Mesendoderm (in vitro differentiated cells): Measurements from ENCODE around the gene MAG.

Experiments
- DNase-seq: peaks from one replicate; pipeline ENCODE4 v3.0.0; 2013
- H2AK5ac ChIP-seq: 2 replicates; pipeline ENCODE4 v1.6.1; 2013; ENCODE audit warnings: low read length, inconsistent platforms
- H2BK120ac ChIP-seq: 2 replicates; pipeline ENCODE4 v1.6.1; 2013; ENCODE audit warnings: low read depth, mild to moderate bottlenecking, low read length, moderate library complexity, mixed read lengths
- H2BK15ac ChIP-seq: replicated peaks from 2 replicates; pipeline ENCODE4 v1.6.1; 2013; ENCODE audit warnings: low read depth, mild to moderate bottlenecking, moderate library complexity
- H2BK5ac ChIP-seq: 2 replicates; pipeline ENCODE4 v1.6.1; 2013; ENCODE audit warnings: low read length, inconsistent platforms
- H3K18ac ChIP-seq: 2 replicates; pipeline ENCODE4 v1.6.1; 2013; ENCODE audit warnings: mild to moderate bottlenecking, low read length, mixed read lengths
- H3K23ac ChIP-seq: one replicate; pipeline ENCODE4 v1.6.1; 2013; ENCODE audit warnings: low read length
- H3K27ac ChIP-seq: 2 replicates; pipeline ENCODE4 v1.5.1; 2013; ENCODE audit warnings: low read depth, mild to moderate bottlenecking, inconsistent platforms, low read length, moderate library complexity
- H3K27me3 ChIP-seq: 2 replicates; pipeline ENCODE4 v1.6.1; 2013; ENCODE audit warnings: low read length, control low read depth, mild to moderate bottlenecking, inconsistent platforms; ENCODE audit not compliant: insufficient read depth, poor library complexity
- H3K36me3 ChIP-seq: 2 replicates; pipeline ENCODE4 v1.6.1; 2013; ENCODE audit warnings: low read length, inconsistent platforms; ENCODE audit not compliant: control insufficient read depth, insufficient read depth
- H3K4ac ChIP-seq: one replicate; pipeline ENCODE4 v1.6.1; 2013; ENCODE audit warnings: low read depth, mild to moderate bottlenecking, low read length, moderate library complexity
- H3K4me1 ChIP-seq: 2 replicates; pipeline ENCODE4 v1.6.1; 2013; ENCODE audit warnings: low read depth, low read length, inconsistent platforms; ENCODE audit not compliant: control insufficient read depth
- H3K4me2 ChIP-seq: 2 replicates; pipeline ENCODE4 v1.6.1; 2013; ENCODE audit warnings: low read length
- H3K4me3 ChIP-seq: 2 replicates; pipeline ENCODE4 v1.5.1; 2013; ENCODE audit warnings: mild to moderate bottlenecking, low read length
- H3K56ac ChIP-seq: one replicate; pipeline ENCODE4 v1.6.1; 2013; ENCODE audit warnings: low read length
- H3K79me1 ChIP-seq: 2 replicates; pipeline ENCODE4 v1.6.1; 2013; ENCODE audit warnings: low read length, inconsistent platforms
- H3K79me2 ChIP-seq: 2 replicates; pipeline ENCODE4 v1.6.1; 2013; ENCODE audit warnings: mild to moderate bottlenecking, low read length; ENCODE audit not compliant: control insufficient read depth, insufficient read depth
- H3K9ac ChIP-seq: 2 replicates; pipeline ENCODE4 v1.6.1; 2013; ENCODE audit warnings: low read length, inconsistent platforms
- H4K5ac ChIP-seq: one replicate; pipeline ENCODE4 v1.6.1; 2013; ENCODE audit warnings: low read length
- H4K8ac ChIP-seq: one replicate; pipeline ENCODE4 v1.6.1; 2013; ENCODE audit warnings: low read depth, mild to moderate bottlenecking, control low read depth, low read length, moderate library complexity
- WGBS: extraction: QIAGEN DNeasy Blood & Tissue Kit; methylation state at CpG from one replicate; pipeline ENCODE4 v1.1.7; 2013; ENCODE audit warnings: low lambda C conversion rate, missing lambda C conversion rate; ENCODE audit not compliant: insufficient coverage; ENCODE audit errors: extremely low coverage; 5-methylcytosine and 5-hydroxymethylcytosine counted together

The MAG gene

GRCh38 chr19:35276706-35277281, 15.2 kb upstream of the MAG start:
- Histone ChIP-seq H2BK5ac (no peak overlapping the region), H3K27me3 (no peaks in the 10 kb centered on the region), H3K4me2 (no peak overlapping the region), H3K27ac (no peak overlapping the region), H3K4me1 (no peaks in the 10 kb centered on the region), H4K8ac (no peak overlapping the region), H3K79me1 (no peaks in the 10 kb centered on the region), H2BK15ac (no peak overlapping the region), H3K36me3 (peaks cover 1% of the 10 kb centered on the region), H3K79me2 (no peaks in the 10 kb centered on the region), H3K23ac (no peak overlapping the region), H3K4ac (no peak overlapping the region), H2AK5ac (no peak overlapping the region), H4K5ac (no peak overlapping the region), H3K18ac (no peak overlapping the region), H3K4me3 (no peak overlapping the region), H3K9ac (no peak overlapping the region), H3K56ac (no peak overlapping the region), H2BK120ac (no peak overlapping the region)
- no CpG with 5 or more reads among the region's 28 CpGs for WGBS
- no peak for DNase-seq

GRCh38 chr19:35278578-35279284, 13.2 kb upstream of the MAG start:
- Histone ChIP-seq H2BK15ac (no peak overlapping the region), H4K8ac (no peak overlapping the region), H2BK120ac (no peak overlapping the region), H3K4me3 (no peak overlapping the region), H3K27me3 (no peaks in the 10 kb centered on the region), H3K4ac (no peak overlapping the region), H2AK5ac (no peak overlapping the region), H3K9ac (no peak overlapping the region), H3K79me2 (no peaks in the 10 kb centered on the region), H3K4me1 (no peaks in the 10 kb centered on the region), H2BK5ac (no peak overlapping the region), H3K18ac (no peak overlapping the region), H3K23ac (no peak overlapping the region), H3K36me3 (no peaks in the 10 kb centered on the region), H4K5ac (no peak overlapping the region), H3K56ac (no peak overlapping the region), H3K27ac (no peak overlapping the region), H3K4me2 (no peak overlapping the region), H3K79me1 (no peaks in the 10 kb centered on the region)
- no peak for DNase-seq
- no CpG with 5 or more reads among the region's 45 CpGs for WGBS

GRCh38 chr19:35279374-35279773, 12.6 kb upstream of the MAG start:
- DNase-seq: no peak
- Histone ChIP-seq H3K4me2 (no peak overlapping the region), H3K27ac (no peak overlapping the region), H3K27me3 (no peaks in the 10 kb centered on the region), H2BK120ac (no peak overlapping the region), H3K79me2 (no peaks in the 10 kb centered on the region), H3K9ac (no peak overlapping the region), H2BK5ac (no peak overlapping the region), H4K8ac (no peak overlapping the region), H3K79me1 (no peaks in the 10 kb centered on the region), H3K4me3 (no peak overlapping the region), H3K4ac (no peak overlapping the region), H2AK5ac (no peak overlapping the region), H3K23ac (no peak overlapping the region), H3K4me1 (no peaks in the 10 kb centered on the region), H2BK15ac (no peak overlapping the region), H3K36me3 (no peaks in the 10 kb centered on the region), H3K18ac (no peak overlapping the region), H3K56ac (no peak overlapping the region), H4K5ac (no peak overlapping the region)
- no CpG with 5 or more reads among the region's 11 CpGs for WGBS

GRCh38 chr19:35279985-35280821, 11.8 kb upstream of the MAG start:
- no CpG with 5 or more reads among the region's 12 CpGs for WGBS
- H3K27ac ChIP-seq: no peak overlapping the region
- H3K36me3 ChIP-seq: no peaks in the 10 kb centered on the region

GRCh38 chr19:35281303-35281702, 10.7 kb upstream of the MAG start:
- no CpG with 5 or more reads among the region's 4 CpGs for WGBS
- H3K79me1 ChIP-seq: no peaks in the 10 kb centered on the region

More at GRCh38 chr19:35279985-35280821, 11.8 kb upstream of the MAG start:
- H3K18ac ChIP-seq: no peak overlapping the region
- H3K4me3 ChIP-seq: no peak overlapping the region
- no peak overlapping the region for H2BK15ac ChIP-seq
- no peak for DNase-seq
- H3K79me2 ChIP-seq: no peaks in the 10 kb centered on the region
- no peak overlapping the region for H2BK5ac ChIP-seq
- H3K27me3 ChIP-seq: no peaks in the 10 kb centered on the region
- no peak overlapping the region for H2BK120ac ChIP-seq
- no peak overlapping the region for H4K8ac ChIP-seq
- H3K4ac ChIP-seq: no peak overlapping the region
- no peak overlapping the region for H3K56ac ChIP-seq
- H3K4me1 ChIP-seq: no peaks in the 10 kb centered on the region
- H3K79me1 ChIP-seq: no peaks in the 10 kb centered on the region
- H3K23ac ChIP-seq: no peak overlapping the region
- H3K9ac ChIP-seq: no peak overlapping the region
- no peak overlapping the region for H3K4me2 ChIP-seq
- no peak overlapping the region for H2AK5ac ChIP-seq
- H4K5ac ChIP-seq: no peak overlapping the region

More at GRCh38 chr19:35281303-35281702, 10.7 kb upstream of the MAG start:
- H2BK120ac ChIP-seq: no peak overlapping the region
- H3K79me2 ChIP-seq: no peaks in the 10 kb centered on the region
- no peak overlapping the region for H3K56ac ChIP-seq
- H3K4me3 ChIP-seq: no peak overlapping the region
- no peak overlapping the region for H3K18ac ChIP-seq
- H3K9ac ChIP-seq: no peak overlapping the region
- no peak overlapping the region for H4K5ac ChIP-seq
- DNase-seq: no peak
- H2AK5ac ChIP-seq: no peak overlapping the region
- H3K4ac ChIP-seq: no peak overlapping the region
- no peak overlapping the region for H2BK15ac ChIP-seq
- no peaks in the 10 kb centered on the region for H3K27me3 ChIP-seq
- no peak overlapping the region for H4K8ac ChIP-seq
- H3K4me2 ChIP-seq: no peak overlapping the region
- no peaks in the 10 kb centered on the region for H3K4me1 ChIP-seq
- no peak overlapping the region for H2BK5ac ChIP-seq
- no peak overlapping the region for H3K27ac ChIP-seq
- no peak overlapping the region for H3K23ac ChIP-seq
- no peaks in the 10 kb centered on the region for H3K36me3 ChIP-seq
